ENCODE results near the gene FEM1C.
"Not testable (repeated sequence)": the region's sequence is repeated elsewhere in the genome, so short reads cannot be mapped to it uniquely, and the experiment has no call there.

Gene FEM1C

DNA sequence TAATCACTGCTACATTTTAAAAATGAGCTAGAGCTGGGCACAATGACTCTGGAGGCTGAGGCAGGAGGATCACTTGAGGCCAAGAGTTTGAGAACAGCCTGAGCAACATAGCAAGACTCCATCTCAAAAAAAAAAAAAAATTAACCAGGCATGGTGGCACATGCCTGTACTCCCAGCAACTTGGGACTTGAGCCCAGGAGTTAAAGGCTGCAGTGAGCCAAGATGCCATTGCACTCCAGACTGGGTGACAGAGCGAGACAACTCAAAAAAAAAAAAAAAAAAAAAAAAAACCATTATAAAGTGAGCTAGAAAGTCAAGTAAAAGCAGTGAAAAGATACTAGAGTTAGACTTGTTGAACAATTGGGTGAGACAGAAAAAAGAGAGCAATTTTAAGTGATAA, 28.2 kb downstream of the FEM1C start:
- DNase-seq: no peak

DNA sequence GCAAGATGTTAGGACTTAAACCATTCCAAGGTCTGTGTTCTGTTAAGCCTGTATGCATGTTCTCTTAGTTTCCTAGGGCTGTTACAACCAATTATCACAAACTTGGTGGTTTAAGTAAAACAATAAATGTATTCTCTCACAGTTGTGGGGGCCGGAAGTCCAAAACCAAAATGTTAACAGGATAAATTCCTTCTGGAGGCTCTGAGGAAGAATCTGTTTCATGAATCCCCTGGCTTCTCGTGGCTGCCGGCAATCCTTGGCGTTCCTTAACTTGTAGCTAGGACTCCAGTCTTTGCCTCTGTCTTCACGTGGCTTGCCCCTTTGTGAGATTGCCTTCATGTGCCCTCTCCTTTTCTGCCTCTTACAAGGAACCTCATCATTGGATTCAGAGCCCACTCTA, 30.4 kb downstream of the FEM1C start:
- no peak for DNase-seq

DNA sequence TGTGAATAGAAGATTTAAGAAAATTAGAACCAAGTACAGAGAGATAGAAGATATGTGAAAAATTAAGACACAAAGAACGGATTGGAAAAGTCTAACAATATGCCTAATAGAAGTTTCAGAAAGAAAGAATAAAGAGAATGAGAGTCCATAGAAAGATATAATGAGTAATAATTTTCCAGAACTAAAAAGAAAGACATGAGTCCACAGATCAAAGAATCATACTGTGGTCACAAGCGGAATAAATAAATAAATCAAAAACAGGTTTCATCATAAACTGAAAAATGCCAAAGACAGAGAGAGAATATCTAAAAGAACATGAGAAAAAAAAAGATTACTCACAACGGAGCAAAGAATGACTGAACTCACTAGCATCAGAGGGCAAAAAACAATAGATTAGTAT, 32.9 kb downstream of the FEM1C start:
- no peak for DNase-seq

DNA sequence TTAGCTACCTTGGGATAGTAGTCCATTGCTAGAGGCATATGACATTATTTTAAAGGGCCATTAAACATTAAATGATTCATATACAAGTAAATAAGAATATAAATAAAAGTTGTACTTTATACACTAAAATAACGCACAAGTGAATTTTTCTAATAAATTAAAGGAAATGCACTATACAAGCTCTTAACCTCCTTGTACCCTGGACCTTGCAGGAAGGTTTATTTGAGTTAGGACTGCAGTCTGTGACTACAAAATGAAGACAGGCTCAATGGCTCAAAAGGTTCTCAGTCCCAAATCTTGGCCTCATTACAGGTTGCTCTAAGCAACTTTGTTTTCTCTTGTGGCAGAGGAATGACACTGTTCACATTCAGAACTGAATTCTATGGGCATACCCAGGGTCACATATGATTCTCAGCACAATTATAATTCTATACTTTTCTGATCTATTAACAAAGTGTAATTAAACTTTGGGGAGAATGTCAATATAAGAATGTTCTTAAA, 34.4 kb downstream of the FEM1C start:
- no peak for DNase-seq

DNA sequence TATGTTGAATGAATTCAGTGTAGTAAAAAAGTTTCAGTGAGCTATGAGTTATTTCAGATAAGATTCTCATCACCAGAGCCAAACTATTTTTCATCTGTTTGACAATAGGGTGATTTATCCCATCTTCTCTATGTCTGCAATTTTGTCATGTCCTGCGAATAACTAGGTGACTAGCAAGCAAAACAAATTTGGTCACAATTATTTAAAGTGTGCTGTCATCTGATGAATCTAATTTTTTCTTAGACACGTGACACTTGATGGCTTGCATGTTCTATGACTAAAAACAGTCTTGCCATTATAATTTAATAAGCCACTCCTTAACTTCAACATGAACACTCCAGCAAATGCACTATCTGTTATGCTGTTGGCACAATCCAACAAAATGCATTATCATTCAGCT, 35.0 kb downstream of the FEM1C start:
- no peak for DNase-seq

DNA sequence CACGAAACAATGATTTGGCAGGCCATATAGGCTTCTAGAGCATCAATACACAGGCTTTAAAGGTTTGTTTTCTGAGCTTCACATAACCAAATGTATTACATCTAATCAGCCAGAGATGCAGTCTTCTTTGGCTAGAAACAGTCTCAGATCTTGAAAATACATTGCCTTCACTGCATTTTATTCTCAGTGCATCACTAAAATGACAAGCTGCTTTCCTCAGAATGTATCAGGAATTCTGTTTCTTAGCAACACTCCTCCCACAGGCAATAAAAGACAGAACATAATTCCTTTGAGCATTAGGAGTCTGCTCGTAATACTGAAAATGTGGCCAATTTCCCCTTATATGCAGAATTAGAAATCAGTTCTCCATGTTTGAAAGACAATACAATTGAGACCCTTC, 36.9 kb downstream of the FEM1C start:
- no peak for DNase-seq

DNA sequence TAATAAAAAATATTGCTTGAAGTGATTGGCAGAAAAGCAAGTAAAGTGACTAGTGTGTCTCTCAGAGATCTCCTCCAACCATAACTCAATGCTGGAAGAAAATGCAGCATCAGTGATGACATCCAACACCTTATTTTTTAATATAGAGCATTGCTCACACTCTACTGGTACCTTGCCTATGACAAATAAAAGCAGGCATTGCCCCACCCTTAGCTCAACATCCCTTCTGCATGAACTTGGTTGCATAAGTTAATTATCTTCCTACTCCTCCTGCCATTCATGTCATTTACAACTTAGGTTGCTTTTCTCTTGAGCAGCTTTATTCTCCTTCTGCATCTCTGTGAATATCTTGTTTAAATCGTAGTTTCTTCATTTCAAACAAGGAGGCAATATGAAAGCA, 41.2 kb downstream of the FEM1C start:
- DNase-seq: no peak

DNA sequence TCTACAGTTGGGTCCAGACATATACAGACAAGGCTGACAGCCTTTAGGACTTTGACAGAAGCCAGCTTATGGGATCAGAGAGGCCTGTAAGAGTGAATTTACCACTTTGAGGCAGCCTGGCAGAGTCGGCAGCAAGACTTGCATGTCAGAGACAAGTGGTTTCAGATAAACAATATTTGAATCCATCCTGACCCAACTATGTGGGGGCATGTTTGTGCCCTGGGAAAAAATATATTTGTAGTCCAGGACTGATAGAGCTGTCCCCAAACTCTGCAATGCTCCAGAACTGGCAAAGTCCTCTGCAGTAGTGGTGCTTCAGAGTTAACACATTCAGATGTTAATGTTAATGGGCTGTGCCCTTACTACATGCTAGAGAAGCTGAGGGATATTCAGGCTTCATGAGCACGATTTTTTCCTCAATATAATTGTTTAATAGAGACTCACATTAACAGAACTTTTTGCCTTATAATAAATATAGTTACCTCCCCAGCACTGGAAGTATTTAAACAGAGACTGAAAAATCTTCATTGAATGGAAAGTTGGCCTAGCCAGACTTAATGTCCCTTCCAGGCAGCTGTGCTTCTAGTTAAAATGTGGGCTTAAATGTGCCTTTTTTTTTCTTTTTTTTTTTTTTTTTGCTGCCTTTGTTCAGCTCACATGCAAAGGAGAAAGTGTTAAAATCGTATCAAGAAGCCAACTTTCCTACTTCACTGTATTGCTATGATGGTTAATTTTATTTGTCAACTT, 42.9 kb downstream of the FEM1C start:
- DNase-seq: no peak

DNA sequence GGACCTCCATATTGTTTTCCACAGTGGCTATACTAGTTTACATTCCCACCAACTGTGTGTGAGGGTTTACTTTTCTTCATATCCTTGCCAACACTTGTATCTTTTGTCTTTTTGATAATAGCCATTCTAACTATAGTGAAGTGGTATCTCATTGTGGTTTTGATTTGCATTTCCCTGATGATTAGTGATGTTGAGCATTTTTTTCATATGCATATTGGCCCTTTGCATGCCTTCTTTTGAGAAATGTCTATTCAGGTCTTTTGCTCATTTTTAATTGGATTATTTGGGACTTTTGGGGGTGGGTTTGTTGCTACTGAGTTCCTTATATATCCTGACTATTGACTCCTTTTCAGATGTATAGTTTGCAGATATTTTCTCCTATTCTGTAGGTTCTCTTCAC, 44.4 kb downstream of the FEM1C start:
- no peak for DNase-seq

DNA sequence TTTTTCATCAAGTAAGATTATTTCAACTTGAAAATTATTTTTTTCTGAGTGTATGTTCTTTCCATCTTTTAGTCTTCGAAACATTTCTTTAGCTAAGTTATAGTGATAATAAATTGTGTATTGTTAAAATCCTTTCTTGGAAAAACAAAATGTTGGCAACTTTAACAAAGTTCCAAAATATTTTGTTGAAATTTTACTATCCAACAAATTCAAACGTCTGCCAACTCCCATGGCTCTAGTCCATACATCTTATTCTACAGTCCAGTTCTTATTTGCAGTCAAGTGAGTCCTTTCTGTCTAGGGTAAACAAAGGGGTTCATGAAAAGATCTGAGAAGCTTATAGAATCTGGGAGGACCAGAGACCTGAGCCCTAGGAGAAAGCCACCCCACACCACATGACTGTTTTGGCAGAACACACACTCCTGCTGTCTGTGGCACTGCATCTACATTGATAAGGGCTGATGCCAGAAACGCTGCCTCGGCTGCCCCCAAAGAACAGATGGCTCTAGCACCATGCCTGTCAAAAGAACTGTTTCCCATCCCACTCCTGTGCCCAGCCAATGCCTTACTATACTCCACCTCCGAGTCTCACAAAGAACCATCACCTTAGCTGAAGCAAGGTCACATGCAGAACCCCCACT, 47.5 kb downstream of the FEM1C start:
- no peak for DNase-seq

DNA sequence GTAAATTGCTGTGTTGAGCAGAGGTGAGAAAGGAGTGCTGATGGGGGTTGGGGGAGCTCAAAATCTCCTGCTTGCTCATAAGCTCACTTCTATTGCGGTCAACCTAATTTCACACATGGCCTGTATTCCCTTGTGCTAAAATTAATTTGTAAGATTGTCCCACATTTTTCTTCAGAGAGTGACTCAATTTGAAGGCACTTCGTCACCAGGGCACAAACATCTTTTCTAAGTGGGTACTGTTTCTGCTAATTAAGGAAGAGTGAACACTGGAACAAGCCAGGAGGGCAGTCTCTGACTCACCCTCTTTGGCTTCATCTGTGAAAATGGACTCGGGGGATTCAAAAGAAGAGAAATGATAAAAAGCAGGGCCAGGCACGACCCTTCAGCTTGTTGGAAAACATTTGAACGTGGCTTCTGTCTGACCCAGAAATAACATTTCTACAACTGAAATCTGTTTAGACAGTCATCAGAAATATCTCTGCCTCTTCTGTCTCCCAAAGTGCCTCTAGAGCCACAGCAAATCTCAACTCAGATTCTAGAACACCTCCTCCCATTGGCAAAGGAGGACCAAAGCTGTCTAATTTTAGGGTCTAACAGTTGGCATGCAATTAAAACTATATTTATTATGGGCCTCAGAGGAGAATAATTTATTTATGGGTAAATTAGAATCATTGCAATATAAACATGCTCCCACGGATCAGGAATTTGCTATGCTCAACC, 49.8 kb downstream of the FEM1C start:
- no peak for DNase-seq

DNA sequence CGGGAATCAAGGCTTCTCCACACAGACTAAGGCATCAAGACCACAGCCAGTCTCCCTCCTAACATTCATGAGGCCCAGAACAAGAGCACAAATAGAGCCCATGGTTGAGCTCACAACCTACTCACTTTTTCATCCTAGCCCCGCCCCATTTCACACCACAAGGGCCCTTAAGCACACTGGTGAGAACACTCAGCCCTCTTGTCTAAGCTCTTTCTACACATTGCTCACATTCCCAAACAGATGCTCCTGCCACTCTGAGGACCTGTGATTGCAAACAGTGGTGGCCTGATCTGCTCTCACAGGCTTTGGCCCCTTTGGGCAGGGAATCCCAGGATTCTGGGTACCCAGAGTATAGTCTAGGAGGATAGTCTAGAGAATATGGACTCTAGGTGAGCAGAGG, 54.0 kb downstream of the FEM1C start:
- DNase-seq: no peak

DNA sequence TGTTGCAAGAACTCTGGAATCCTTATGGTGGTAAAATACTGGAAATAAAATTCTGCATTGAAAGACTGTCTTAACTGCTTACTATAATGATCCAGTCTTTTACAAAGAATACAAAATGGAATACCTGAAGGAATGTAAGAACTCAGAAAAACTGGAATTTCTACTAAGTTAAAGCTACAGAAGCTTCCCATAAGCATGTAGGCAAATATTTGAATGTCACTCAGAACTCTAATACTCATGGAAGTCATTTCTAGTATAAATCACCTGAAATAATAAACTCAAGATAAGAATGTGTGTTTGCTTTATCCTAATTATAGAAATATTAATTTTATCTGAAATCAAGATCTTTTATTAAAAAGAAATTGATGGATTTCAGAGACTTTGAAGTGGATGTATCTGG, 54.8 kb downstream of the FEM1C start:
- no peak for DNase-seq

DNA sequence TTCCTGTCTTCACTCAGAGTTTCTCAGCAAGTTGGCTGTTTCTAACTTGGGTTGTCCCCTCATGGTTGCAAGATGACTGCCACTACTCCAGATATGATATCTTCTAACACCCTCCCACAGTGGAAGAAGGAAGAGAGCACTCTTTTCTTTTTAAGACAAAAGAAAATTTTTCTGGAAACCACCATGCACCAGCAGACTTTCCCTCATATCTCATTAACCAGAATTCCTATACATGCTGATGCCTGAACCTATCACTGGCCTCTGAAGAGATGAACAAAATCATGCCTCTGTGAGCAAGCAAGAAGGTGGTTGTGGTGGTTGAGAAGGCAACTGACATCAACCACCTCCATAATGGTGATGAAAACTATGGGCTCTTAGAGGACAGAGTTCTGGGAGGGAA, 56.8 kb downstream of the FEM1C start:
- no peak for DNase-seq

DNA sequence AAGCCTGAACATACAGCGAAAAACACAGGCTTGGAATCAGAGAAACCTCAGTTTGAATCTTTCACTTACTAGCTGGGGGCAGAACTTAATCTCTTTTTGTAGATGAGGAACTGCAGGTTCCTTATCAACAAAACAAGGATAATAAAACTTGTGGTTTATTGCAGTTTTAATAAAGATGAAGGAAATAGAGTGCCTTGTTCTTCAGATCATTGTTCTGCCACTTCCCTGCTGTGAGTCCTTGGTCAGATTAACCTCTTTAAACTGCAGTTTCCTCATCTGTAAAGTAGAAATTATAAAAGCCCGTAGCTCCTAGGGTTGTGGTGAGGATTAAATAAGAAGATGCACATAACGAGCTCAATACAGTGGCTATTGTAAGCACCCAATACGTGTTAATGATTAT, 57.4 kb downstream of the FEM1C start:
- DNase-seq: no peak

DNA sequence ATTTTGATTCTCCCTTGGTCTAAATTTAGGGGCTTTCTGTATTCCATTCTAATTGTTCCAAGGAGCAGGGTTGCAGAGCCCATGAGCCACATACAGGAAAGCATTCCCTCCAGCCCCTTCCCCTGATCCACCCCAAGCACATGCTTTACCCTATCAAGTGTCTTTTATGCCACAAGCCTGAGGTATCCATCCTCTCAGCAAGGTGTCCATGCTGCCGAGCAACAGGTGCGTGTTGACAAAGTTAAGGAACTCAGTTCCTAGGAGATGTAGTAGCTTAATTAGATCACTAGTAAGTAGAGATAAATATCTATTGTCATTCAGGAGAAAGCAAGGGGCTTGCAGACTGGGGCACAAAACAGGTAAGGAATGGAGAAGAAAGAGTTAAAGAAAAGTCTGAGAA, 57.8 kb downstream of the FEM1C start:
- no peak for DNase-seq

DNA sequence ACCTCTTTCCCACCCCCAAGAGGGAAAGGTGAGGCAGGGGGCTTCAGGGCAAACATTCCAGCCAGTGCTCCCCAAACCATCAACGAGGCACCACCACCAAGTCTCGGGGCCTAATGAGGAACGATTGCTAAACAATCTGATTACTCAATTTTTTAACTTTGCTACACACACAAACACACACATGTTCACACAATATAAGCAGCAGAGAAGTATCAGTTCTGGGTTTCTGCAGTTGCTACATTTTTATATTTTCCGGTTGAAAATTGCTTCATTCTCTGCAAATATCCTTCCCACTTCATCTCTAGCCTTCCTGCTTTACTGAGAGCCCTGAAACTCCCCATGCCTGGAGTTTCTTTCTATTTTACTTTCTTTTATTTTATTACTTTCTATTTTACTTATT, 60.2 kb downstream of the FEM1C start:
- peak; percentile 68 for DNase-seq

DNA sequence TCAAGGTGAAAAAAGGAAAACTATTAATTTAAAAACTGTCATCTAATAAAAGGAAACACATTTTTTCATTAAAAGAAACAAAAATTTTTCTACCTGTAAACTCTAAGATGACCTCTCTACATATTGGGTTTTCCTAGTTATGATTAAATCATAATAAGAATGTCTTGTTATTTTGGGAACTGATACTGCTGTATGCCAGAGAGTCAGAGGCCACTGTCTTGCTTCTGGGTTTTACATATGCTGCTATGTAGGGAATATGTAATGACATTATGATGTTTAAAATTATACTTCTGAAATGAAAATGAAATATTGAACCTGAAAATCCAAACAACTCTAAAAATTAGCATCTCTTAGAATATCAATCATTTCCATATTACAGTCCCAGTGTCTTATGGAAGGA, 63.7 kb downstream of the FEM1C start:
- no peak for DNase-seq

DNA sequence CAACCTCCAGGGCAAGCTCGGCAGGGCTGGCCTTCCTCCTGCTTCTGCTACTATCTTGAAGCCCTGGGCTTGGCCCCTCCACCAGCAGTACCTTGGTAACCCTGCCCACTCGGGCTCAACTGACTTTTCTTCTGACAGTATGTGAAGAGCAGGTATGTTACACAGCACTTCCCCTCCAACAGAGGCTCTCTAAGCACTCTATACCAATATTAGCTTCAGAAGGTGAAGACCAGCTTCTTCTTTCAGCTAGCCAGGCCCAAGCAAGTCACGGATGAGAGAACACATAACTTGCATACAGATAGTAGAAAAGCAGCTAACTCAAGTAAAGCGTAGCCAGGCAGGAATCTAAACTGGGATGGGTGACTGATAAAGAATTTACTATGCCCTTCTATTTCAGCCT, 64.3 kb downstream of the FEM1C start:
- no peak for DNase-seq

DNA sequence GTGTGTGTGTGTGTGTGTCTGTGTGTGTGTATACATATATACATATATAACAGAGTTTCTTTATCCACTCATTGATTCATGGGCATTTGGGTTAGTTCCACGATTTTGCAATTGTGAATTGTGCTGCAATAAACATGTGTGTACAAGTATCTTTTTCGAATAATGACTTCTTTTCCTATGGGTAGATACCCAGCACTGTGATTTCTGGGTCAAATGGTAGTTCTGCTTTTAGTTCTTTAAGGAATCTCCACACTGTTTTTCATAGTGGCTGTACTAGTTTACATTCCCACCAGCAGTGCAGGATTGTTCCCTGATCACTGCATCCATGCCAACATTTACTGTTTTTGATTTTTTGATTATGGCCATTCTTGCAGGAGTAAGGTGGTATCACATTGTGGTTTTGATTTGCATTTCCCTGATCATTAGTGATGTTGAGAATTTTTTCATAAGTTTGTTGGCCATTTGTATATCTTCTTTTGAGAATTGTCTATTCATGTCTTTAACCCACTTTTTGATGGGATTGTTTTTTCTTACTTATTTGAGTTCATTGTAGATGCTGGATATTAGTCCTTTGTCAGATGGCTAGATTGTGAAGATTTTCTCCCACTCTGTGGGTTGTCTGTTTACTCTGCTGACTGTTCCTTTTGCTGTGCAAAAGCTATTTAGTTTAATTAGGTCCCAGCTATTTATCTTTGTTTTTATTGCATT, 65.3 kb downstream of the FEM1C start:
- DNase-seq: not testable (repeated sequence)

DNA sequence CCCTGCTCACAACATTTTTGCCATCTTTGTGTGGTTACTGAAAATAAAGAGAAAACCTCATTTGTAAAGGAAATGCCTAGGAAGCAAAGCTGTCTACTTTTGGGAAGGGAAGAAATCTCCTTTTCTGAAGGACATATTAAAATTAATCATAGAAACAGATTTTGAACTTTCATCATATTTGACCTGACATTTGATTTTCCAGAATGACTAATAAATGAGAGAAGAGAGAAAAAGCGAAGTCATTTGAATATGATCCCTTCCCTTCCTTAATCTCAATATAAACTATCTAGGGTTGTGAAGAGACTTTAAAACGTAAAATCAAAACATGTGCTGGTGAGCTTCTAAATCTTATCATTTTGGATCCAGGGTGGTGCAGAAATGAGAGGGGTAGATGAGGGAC, 66.3 kb downstream of the FEM1C start:
- DNase-seq: no peak

DNA sequence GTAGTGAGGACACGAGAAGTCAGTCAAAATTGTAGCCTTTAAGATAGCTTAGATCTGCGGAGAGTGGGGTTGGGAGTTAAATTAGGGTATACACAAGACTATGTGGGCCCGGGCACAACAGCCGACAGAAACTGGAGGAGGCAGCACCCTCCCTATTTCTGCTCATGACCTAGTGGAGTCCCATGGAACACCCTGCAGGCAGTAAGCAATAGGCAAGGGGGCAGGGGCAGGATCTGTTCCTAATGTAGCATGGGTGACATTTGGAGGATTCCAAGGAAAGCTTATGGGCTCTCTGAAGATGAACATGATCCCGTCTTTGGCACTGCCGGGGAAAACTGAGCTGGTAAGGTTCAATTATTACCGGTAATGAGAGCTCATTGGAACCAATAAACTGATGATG, 67.0 kb downstream of the FEM1C start:
- no peak for DNase-seq

DNA sequence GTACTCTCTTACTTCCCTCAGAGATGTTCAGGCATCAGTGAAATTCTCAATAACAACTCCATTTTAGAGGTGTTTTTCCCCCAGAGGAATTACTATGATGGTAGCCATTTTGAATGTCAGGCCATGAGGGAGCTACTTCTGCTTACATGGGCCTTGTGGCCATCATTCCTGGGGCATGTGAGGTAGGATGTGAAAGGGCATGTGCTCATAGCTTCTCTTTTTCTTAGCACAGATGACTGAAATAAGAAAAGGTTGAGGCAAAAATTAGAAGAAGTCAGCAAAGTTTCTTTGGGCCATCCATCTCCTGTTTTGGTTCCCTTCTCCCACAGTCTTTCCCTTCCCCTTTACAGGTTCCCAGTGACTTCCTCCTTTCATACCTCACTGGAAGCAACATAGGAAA, 68.8 kb downstream of the FEM1C start:
- DNase-seq: no peak

Data from GF-D8 (cell line).